GM19438 (cell line): ENCODE measurements around the gene NOL9.

Experiments
- ATAC-seq: cut with Tn5 transposase; IDR thresholded peaks from one replicate; pipeline ENCODE4 v1.9.1; 2021; ENCODE audit warnings: low read depth; ENCODE audit not compliant: unreplicated experiment

The NOL9 gene

GRCh38 chr1:6528492-6528891 is 25.8 kb downstream of the NOL9 start:
- ATAC-seq: no peak

- ATAC-seq: no peak
These were observed 28.0 kb downstream of the NOL9 start for GRCh38 chr1:6526316-6526715.

GRCh38 chr1:6523566-6523965 is 30.7 kb downstream of the NOL9 start:
- ATAC-seq: no peak

GRCh38 chr1:6521536-6521935 is 32.8 kb downstream of the NOL9 start:
- no peak for ATAC-seq

GRCh38 chr1:6519935-6520671 is 34.2 kb downstream of the NOL9 start:
- ATAC-seq: no peak

GRCh38 chr1:6519491-6519934 is 34.8 kb downstream of the NOL9 start:
- ATAC-seq: no peak

- no peak for ATAC-seq
These were observed 36.9 kb downstream of the NOL9 start for GRCh38 chr1:6517435-6517851.

- no peak for ATAC-seq
These were observed 38.5 kb downstream of the NOL9 start for GRCh38 chr1:6515771-6516170.

- no peak for ATAC-seq
These were observed 41.0 kb downstream of the NOL9 start for GRCh38 chr1:6513320-6513801.

GRCh38 chr1:6512908-6513280 is 41.4 kb downstream of the NOL9 start:
- ATAC-seq: no peak

- ATAC-seq: no peak
These were observed 41.9 kb downstream of the NOL9 start for GRCh38 chr1:6512245-6512907.

GRCh38 chr1:6511561-6512244 is 42.6 kb downstream of the NOL9 start:
- ATAC-seq: no peak

- no peak for ATAC-seq
These were observed 43.3 kb downstream of the NOL9 start for GRCh38 chr1:6511056-6511455.

- no peak for ATAC-seq
These were observed 43.8 kb downstream of the NOL9 start for GRCh38 chr1:6510493-6510892.

GRCh38 chr1:6509919-6510291 is 44.4 kb downstream of the NOL9 start:
- ATAC-seq: no peak

- no peak for ATAC-seq
These were observed 44.9 kb downstream of the NOL9 start for GRCh38 chr1:6509220-6509918.

- ATAC-seq: no peak
These were observed 45.5 kb downstream of the NOL9 start for GRCh38 chr1:6508816-6509189.

GRCh38 chr1:6508154-6508815 is 46.0 kb downstream of the NOL9 start:
- no peak for ATAC-seq

GRCh38 chr1:6507461-6507911 is 46.8 kb downstream of the NOL9 start:
- ATAC-seq: no peak

GRCh38 chr1:6507037-6507428 is 47.3 kb downstream of the NOL9 start:
- no peak for ATAC-seq
